ENCODE results near the gene PLS3.

PLS3 gene

GRCh38 chrX:115571712-115572111 lies 10.7 kb downstream of the PLS3 start:
- DNase-seq, result no peak

- no peak for DNase-seq
Observed at GRCh38 chrX:115573185-115573584, 12.2 kb downstream of the PLS3 start.

GRCh38 chrX:115576676-115577075 lies 15.7 kb downstream of the PLS3 start:
- DNase-seq, result no peak

GRCh38 chrX:115579327-115579726 lies 18.4 kb downstream of the PLS3 start:
- DNase-seq, result no peak

- no peak for DNase-seq
Observed at GRCh38 chrX:115579786-115580294, 18.9 kb downstream of the PLS3 start.

- no peak for DNase-seq
Observed at GRCh38 chrX:115581759-115582615, 21.0 kb downstream of the PLS3 start.

- DNase-seq, result no peak
Observed at GRCh38 chrX:115582616-115583495, 21.9 kb downstream of the PLS3 start.

GRCh38 chrX:115583496-115584004 lies 22.6 kb downstream of the PLS3 start:
- DNase-seq, result no peak

GRCh38 chrX:115584696-115585095 lies 23.7 kb downstream of the PLS3 start:
- no peak for DNase-seq

- no peak for DNase-seq
Observed at GRCh38 chrX:115588179-115588578, 27.2 kb downstream of the PLS3 start.

- no peak for DNase-seq
Observed at GRCh38 chrX:115589419-115589818, 28.4 kb downstream of the PLS3 start.

- no peak for DNase-seq
Observed at GRCh38 chrX:115591420-115591819, 30.4 kb downstream of the PLS3 start.

- DNase-seq, result no peak
Observed at GRCh38 chrX:115591856-115592842, 31.2 kb downstream of the PLS3 start.

GRCh38 chrX:115592997-115593734 lies 32.2 kb downstream of the PLS3 start:
- DNase-seq, result no peak

- DNase-seq, result no peak
Observed at GRCh38 chrX:115595049-115595448, 34.1 kb downstream of the PLS3 start.

GRCh38 chrX:115598556-115598955 lies 37.6 kb downstream of the PLS3 start:
- no peak for DNase-seq

- no peak for DNase-seq
Observed at GRCh38 chrX:115602308-115602707, 41.3 kb downstream of the PLS3 start.

- no peak for DNase-seq
Observed at GRCh38 chrX:115602729-115603389, 41.9 kb downstream of the PLS3 start.

GRCh38 chrX:115603534-115604074 lies 42.6 kb downstream of the PLS3 start:
- DNase-seq, result no peak

GRCh38 chrX:115606861-115607260 lies 45.9 kb downstream of the PLS3 start:
- no peak for DNase-seq

- no peak for DNase-seq
Observed at GRCh38 chrX:115609621-115610020, 48.6 kb downstream of the PLS3 start.

Measured in NCI-H1092 (cell line).